Left ventricle myocardium inferior (tissue), 1 donor: Measurements from ENCODE around the gene WNT7B. TPM values are rescaled to one million over a fixed set of nuclear protein-coding genes. Genes with fewer than 3 reads are reported as not detected.

Experiments used
- DNase-seq: peaks from one replicate; pipeline ENCODE4 v3.0.0-alpha.2; 2020
- H3K27ac ChIP-seq: fragments of 200-600 bp; replicated peaks from 2 replicates; pipeline ENCODE4 v1.8.0; 2021
- H3K27me3 ChIP-seq: fragments of 200-600 bp; 2 replicates; pipeline ENCODE4 v1.8.0; 2021; ENCODE audit warnings: low read depth
- H3K36me3 ChIP-seq: fragments of 200-600 bp; 2 replicates; pipeline ENCODE4 v1.8.0; 2021
- H3K4me1 ChIP-seq: fragments of 200-600 bp; 2 replicates; pipeline ENCODE4 v1.8.0; 2021
- H3K4me3 ChIP-seq: fragments of 200-600 bp; 2 replicates; pipeline ENCODE4 v1.8.0; 2021; ENCODE audit warnings: mild to moderate bottlenecking, moderate library complexity
- H3K9me3 ChIP-seq: fragments of 200-600 bp; replicated peaks from 2 replicates; pipeline ENCODE4 v1.8.0; 2021
- CTCF ChIP-seq: fragments of 200-600 bp; IDR thresholded peaks from 2 replicates; pipeline ENCODE4 v1.8.0; 2021; ENCODE audit warnings: antibody characterized with exemption, mild to moderate bottlenecking, borderline replicate concordance
- intact Hi-C: fragments of 100-400 bp; cut with micrococcal nuclease; formaldehyde crosslinking; loops from one replicate; pipeline ENCODE4 v1.11.0; 2022
- total RNA-seq: library from RNA; stranded (reverse); fragmentation: NEBNext Ultra II Directional; extraction: Animal tissue kit (Norgen Biotek cat#: 25700); gene quantifications from one replicate; pipeline ENCODE4 v1.2.1, GENCODE V29; 2021
- donor health status: DM: no; HTN: yes; CAD: no; lungs with severe emphysema.

The WNT7B gene
- total RNA-seq, 1 donor from 2014 or later: not detected

- no peak overlapping the region for H3K4me3 ChIP-seq
- H3K27me3 ChIP-seq: peaks cover 98% of the 10 kb centered on the region
- H3K9me3 ChIP-seq: no peaks in the 10 kb centered on the region
- intact Hi-C loops: no loop called here
- no peak for DNase-seq
- no peaks in the 10 kb centered on the region for H3K36me3 ChIP-seq
- H3K4me1 ChIP-seq: no peaks in the 10 kb centered on the region
- TF ChIP-seq CTCF: no peak
- no peak overlapping the region for H3K27ac ChIP-seq
Measured at GRCh38 chr22:45963821-45964220, 13.1 kb downstream of the WNT7B start.

GRCh38 chr22:45962756-45963324, 14.1 kb downstream of the WNT7B start:
- Histone ChIP-seq H3K27ac (no peak overlapping the region), H3K4me3 (no peak overlapping the region), H3K36me3 (no peaks in the 10 kb centered on the region), H3K4me1 (no peaks in the 10 kb centered on the region), H3K9me3 (no peaks in the 10 kb centered on the region), H3K27me3 (peaks cover 95% of the 10 kb centered on the region)
- no peak for DNase-seq
- TF ChIP-seq CTCF: no peak
- intact Hi-C loops: no loop called here

- intact Hi-C loops: no loop called here
Measured at GRCh38 chr22:45962434-45962718, 14.6 kb downstream of the WNT7B start.

GRCh38 chr22:45961679-45962433, 15.1 kb downstream of the WNT7B start:
- Histone ChIP-seq H3K9me3 (no peaks in the 10 kb centered on the region), H3K27ac (no peak overlapping the region), H3K4me3 (no peak overlapping the region), H3K27me3 (peaks cover 95% of the 10 kb centered on the region), H3K36me3 (no peaks in the 10 kb centered on the region), H3K4me1 (no peaks in the 10 kb centered on the region)
- TF ChIP-seq CTCF: no peak
- DNase-seq: no peak
- intact Hi-C loops: no loop called here

More at GRCh38 chr22:45962434-45962718, 14.6 kb downstream of the WNT7B start:
- H3K4me3 ChIP-seq: no peak overlapping the region
- no peak overlapping the region for H3K27ac ChIP-seq
- H3K36me3 ChIP-seq: no peaks in the 10 kb centered on the region
- no peak for DNase-seq
- H3K27me3 ChIP-seq: peaks cover 95% of the 10 kb centered on the region
- H3K4me1 ChIP-seq: no peaks in the 10 kb centered on the region
- no peak for TF ChIP-seq CTCF
- H3K9me3 ChIP-seq: no peaks in the 10 kb centered on the region

GRCh38 chr22:45960477-45961386, 16.2 kb downstream of the WNT7B start:
- Histone ChIP-seq H3K36me3 (no peaks in the 10 kb centered on the region), H3K4me1 (no peaks in the 10 kb centered on the region), H3K4me3 (no peak overlapping the region), H3K9me3 (no peaks in the 10 kb centered on the region), H3K27me3 (peaks cover 94% of the 10 kb centered on the region), H3K27ac (no peak overlapping the region)
- no peak for TF ChIP-seq CTCF
- intact Hi-C loops: no loop called here
- no peak for DNase-seq
